Measurements from ENCODE around the gene WNT3A.

DNA sequence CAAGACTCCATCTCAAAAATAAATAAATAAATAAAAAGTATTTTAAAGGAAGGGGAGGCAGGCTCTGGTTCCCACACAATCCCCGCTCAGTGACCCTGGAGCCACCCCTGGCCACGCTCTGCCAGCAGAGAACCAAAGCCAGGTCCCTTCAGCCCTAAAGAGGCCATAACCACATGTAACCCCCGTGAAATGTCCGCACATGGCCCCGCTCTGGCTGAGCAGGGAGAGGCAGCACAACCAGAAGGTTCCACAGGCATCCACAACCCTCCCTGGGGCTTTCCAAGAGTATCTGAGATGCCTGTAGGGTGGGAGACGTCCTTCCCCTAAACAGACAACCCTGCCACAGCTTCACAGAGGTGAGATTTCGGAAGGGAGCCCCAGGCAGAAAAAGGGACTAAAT lies 74.3 kb downstream of the WNT3A start:
- TF ChIP-seq ZNF747 (tag by site-specific recombination; IDR thresholded peaks at IDR 0.05): no peak
- TF ChIP-seq, protein P1, sequence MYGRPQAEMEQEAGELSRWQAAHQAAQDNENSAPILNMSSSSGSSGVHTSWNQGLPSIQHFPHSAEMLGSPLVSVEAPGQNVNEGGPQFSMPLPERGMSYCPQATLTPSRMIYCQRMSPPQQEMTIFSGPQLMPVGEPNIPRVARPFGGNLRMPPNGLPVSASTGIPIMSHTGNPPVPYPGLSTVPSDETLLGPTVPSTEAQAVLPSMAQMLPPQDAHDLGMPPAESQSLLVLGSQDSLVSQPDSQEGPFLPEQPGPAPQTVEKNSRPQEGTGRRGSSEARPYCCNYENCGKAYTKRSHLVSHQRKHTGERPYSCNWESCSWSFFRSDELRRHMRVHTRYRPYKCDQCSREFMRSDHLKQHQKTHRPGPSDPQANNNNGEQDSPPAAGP (tag by site-specific recombination; IDR thresholded peaks at IDR 0.05): no peak
- TF ChIP-seq, protein P2, sequence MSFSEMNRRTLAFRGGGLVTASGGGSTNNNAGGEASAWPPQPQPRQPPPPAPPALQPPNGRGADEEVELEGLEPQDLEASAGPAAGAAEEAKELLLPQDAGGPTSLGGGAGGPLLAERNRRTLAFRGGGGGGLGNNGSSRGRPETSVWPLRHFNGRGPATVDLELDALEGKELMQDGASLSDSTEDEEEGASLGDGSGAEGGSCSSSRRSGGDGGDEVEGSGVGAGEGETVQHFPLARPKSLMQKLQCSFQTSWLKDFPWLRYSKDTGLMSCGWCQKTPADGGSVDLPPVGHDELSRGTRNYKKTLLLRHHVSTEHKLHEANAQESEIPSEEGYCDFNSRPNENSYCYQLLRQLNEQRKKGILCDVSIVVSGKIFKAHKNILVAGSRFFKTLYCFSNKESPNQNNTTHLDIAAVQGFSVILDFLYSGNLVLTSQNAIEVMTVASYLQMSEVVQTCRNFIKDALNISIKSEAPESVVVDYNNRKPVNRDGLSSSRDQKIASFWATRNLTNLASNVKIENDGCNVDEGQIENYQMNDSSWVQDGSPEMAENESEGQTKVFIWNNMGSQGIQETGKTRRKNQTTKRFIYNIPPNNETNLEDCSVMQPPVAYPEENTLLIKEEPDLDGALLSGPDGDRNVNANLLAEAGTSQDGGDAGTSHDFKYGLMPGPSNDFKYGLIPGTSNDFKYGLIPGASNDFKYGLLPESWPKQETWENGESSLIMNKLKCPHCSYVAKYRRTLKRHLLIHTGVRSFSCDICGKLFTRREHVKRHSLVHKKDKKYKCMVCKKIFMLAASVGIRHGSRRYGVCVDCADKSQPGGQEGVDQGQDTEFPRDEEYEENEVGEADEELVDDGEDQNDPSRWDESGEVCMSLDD (tag by site-specific recombination; IDR thresholded peaks at IDR 0.05): no peak
- TF ChIP-seq, protein P3, sequence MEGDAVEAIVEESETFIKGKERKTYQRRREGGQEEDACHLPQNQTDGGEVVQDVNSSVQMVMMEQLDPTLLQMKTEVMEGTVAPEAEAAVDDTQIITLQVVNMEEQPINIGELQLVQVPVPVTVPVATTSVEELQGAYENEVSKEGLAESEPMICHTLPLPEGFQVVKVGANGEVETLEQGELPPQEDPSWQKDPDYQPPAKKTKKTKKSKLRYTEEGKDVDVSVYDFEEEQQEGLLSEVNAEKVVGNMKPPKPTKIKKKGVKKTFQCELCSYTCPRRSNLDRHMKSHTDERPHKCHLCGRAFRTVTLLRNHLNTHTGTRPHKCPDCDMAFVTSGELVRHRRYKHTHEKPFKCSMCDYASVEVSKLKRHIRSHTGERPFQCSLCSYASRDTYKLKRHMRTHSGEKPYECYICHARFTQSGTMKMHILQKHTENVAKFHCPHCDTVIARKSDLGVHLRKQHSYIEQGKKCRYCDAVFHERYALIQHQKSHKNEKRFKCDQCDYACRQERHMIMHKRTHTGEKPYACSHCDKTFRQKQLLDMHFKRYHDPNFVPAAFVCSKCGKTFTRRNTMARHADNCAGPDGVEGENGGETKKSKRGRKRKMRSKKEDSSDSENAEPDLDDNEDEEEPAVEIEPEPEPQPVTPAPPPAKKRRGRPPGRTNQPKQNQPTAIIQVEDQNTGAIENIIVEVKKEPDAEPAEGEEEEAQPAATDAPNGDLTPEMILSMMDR (tag by site-specific recombination; IDR thresholded peaks at IDR 0.05): no peak
